ENCODE data around the gene NELFB.

GRCh38 chr9:137212520-137212919, 42.6 kb upstream of the NELFB start:
- TF ChIP-seq PATZ1 (CRISPR knock-in tag; IDR thresholded peaks at IDR 0.05; ENCODE audit: borderline replicate concordance) (no peak), BACH2 (CRISPR knock-in tag; IDR thresholded peaks at IDR 0.05; ENCODE audit: borderline replicate concordance) (no peak), RARB (CRISPR knock-in tag; IDR thresholded peaks at IDR 0.05) (no peak), CSRNP3 (CRISPR knock-in tag; IDR thresholded peaks at IDR 0.05) (no peak)
